Sigmoid colon (tissue), 4 donors: ENCODE results near the gene TAS1R2.

Experiments used
- POLR2AphosphoS5 ChIP-seq, 4 donors: sonication (generic); formaldehyde crosslinking; IDR thresholded peaks; one replicate each; pipeline ENCODE4 v1.6.1; 2017; ENCODE audit warnings: antibody characterized with exemption in 4 of 4
- TF ChIP-seq, protein P1 (sequence below), 4 experiments: fragments of 450-650 bp in 3 of 4; fragments of 200-600 bp in 1 of 4; IDR thresholded peaks; one replicate each; pipeline ENCODE4 v1.5.1; 2016 to 2019; ENCODE audit warnings: antibody characterized with exemption in 4 of 4, mild to moderate bottlenecking in 3 of 4, moderate library complexity in 2 of 4

DNA sequence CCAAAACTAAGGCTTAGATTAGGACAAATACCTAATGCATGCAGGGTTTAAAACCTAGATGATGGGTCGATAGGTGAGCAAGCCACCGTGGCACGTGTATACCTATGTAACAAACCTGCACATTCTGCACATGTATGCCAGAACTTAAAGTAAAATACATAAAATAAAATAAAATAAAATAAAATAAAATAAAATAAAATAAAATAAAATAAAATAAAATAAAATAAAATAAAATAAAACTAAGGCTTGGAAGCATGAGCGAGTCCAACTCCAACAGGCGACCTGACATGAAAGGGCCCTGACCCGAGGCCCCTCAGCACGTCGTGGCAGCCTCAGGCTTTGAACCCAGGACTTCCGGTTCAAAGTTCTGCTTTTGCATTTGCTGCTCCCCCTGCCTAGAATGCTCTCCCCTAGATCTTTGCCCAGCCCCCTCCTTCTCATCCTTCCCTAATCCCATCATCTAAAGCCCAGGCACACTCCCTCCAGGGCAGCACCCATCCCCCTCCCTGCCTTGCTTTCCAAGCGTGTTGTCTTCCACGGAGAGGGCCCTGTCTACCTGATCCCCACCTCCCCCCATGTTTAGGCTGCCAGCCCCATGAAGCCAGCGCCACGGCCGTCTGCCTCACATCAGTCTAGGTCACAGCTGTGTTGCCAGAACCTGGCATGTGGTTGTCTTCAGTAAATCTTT, 64.3 kb downstream of the TAS1R2 start:
- TF ChIP-seq, protein P1, sequence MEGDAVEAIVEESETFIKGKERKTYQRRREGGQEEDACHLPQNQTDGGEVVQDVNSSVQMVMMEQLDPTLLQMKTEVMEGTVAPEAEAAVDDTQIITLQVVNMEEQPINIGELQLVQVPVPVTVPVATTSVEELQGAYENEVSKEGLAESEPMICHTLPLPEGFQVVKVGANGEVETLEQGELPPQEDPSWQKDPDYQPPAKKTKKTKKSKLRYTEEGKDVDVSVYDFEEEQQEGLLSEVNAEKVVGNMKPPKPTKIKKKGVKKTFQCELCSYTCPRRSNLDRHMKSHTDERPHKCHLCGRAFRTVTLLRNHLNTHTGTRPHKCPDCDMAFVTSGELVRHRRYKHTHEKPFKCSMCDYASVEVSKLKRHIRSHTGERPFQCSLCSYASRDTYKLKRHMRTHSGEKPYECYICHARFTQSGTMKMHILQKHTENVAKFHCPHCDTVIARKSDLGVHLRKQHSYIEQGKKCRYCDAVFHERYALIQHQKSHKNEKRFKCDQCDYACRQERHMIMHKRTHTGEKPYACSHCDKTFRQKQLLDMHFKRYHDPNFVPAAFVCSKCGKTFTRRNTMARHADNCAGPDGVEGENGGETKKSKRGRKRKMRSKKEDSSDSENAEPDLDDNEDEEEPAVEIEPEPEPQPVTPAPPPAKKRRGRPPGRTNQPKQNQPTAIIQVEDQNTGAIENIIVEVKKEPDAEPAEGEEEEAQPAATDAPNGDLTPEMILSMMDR (IDR thresholded peaks at IDR 0.05): no peak
- TF ChIP-seq POLR2AphosphoS5 (IDR thresholded peaks at IDR 0.05): no peak
